Bronchial epithelial cell (primary cell): Measurements from ENCODE around the gene ABCA2. TPM values are rescaled to one million over a fixed set of nuclear protein-coding genes. Genes with fewer than 3 reads are reported as not detected.

Source experiments
- DNase-seq: peaks from one replicate; pipeline ENCODE4 v3.0.0-alpha.2; 2010; ENCODE audit warnings: low read depth
- FAIRE-seq: peaks from 2 replicates; lab custom pipeline; 2011; peaks lifted over from hg19 to GRCh38; lab: Jason Lieb, UNC
- H3K27me3 ChIP-seq: 2 replicates; pipeline ENCODE4 v1.5.1; 2011; ENCODE audit warnings: low read length; ENCODE audit not compliant: control insufficient read depth, insufficient read depth
- H3K36me3 ChIP-seq: 2 replicates; pipeline ENCODE4 v1.5.1; 2011; ENCODE audit warnings: low read length; ENCODE audit not compliant: control insufficient read depth, insufficient read depth
- H3K4me3 ChIP-seq: 2 replicates; pipeline ENCODE4 v1.5.1; 2011; ENCODE audit warnings: mild to moderate bottlenecking, low read depth, low read length, control low read depth
- total RNA-seq: library from RNA; depleted of rRNA; stranded (reverse); fragments of >200 nt; gene quantifications from 2 replicates; pipeline ENCODE4 v1.2.1, GENCODE V29; 2014
- TF ChIP-seq, protein P1 (sequence below): IDR thresholded peaks from 2 replicates; pipeline ENCODE4 v1.5.1; 2011; ENCODE audit warnings: mild to moderate bottlenecking, moderate library complexity, low read length, control low read depth, inconsistent platforms; ENCODE audit not compliant: insufficient read depth, severe bottlenecking

Gene ABCA2
- total RNA-seq, 1 donor from 2014 or later: 5.5 TPM

DNA sequence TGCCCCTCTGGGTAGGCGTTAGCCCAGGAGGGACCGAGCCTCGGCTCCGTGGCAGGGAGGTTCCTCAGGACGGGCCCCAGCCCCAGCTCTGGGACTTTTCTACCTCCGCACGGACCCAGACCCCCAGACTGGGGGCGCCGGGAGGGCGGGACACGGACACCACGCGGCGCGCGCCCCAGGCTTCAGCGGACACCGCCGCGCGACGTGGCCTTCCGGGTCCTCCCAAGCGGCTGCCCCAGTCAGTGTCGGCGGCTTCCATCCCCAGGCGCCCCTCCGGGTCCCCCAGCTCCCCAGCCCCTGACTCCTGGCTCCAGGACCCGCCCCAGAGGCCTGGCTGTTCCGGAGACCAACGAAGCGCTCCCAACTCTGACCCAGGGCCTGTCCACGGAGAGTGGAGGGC lies 42.2 kb downstream of the ABCA2 start:
- no peak for FAIRE-seq
- no peak for DNase-seq
- TF ChIP-seq, protein P1, sequence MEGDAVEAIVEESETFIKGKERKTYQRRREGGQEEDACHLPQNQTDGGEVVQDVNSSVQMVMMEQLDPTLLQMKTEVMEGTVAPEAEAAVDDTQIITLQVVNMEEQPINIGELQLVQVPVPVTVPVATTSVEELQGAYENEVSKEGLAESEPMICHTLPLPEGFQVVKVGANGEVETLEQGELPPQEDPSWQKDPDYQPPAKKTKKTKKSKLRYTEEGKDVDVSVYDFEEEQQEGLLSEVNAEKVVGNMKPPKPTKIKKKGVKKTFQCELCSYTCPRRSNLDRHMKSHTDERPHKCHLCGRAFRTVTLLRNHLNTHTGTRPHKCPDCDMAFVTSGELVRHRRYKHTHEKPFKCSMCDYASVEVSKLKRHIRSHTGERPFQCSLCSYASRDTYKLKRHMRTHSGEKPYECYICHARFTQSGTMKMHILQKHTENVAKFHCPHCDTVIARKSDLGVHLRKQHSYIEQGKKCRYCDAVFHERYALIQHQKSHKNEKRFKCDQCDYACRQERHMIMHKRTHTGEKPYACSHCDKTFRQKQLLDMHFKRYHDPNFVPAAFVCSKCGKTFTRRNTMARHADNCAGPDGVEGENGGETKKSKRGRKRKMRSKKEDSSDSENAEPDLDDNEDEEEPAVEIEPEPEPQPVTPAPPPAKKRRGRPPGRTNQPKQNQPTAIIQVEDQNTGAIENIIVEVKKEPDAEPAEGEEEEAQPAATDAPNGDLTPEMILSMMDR: no peak
- H3K27me3 ChIP-seq: peaks cover 10% of the 10 kb centered on the region
- H3K36me3 ChIP-seq: no peaks in the 10 kb centered on the region
- H3K4me3 ChIP-seq: no peak overlapping the region

DNA sequence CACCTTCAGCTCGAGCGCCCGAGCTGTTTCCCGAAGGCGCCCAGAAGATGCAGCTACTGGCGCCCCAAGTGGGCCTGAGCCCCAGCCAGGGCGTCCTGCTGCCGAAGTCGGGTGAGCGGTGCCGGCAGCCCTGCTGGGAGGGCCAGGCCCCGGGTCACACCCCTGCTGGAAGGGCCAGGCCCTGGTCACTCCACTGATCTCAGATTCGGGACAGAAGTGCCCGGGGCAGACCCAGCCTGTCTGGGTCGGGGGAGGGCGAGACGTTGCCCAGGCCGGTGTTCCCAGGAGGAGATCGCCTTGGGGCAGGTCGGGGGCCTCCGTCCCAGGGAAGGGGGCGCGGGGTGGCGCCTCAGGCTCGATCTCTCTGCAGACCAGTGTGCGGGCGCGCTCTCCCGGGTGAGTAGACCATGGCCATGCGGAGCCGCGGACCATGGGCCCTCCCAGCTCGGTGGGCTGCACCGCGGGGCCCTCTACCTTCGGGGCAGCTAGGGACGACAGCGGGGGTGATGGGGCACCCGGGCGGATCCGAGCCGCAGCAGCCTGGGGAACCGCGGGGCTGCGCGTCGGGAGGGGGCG lies 42.9 kb downstream of the ABCA2 start:
- Histone ChIP-seq H3K4me3 (no peak overlapping the region), H3K36me3 (no peaks in the 10 kb centered on the region), H3K27me3 (peaks cover 10% of the 10 kb centered on the region)
- DNase-seq: no peak
- TF ChIP-seq, protein P1: no peak
- no peak for FAIRE-seq

DNA sequence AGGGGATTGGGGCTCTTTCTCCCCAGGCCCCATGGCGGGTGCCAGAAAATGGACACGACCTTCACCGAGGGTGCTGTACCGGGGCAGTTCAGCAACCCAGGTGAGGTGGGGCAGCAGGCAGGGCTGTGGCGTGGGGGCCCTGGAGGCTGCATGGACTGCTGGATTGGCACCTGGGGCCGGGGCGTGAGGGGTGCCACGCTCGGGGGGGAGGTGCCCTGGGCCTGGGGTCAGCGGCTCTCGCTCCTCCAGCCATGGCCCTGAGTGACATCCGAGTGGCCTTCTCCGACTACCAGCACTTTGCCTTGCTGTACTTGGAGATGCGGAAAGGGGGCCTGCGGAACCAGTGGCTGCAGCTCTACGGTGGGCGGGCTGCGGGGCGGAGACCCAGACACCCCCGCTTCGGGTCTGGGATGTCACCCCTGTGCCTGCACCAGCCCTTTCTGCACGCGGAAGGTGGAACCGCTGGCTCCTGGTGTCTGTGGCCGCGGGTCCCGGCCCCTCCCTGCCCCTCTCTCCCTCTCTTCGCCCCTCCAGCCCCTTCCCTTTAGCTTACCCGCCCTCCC lies 43.5 kb downstream of the ABCA2 start:
- FAIRE-seq (no peak), DNase-seq (no peak)
- Histone ChIP-seq H3K36me3 (no peaks in the 10 kb centered on the region), H3K4me3 (no peak overlapping the region), H3K27me3 (peaks cover 10% of the 10 kb centered on the region)
- TF ChIP-seq, protein P1: no peak

- Histone ChIP-seq H3K36me3 (no peaks in the 10 kb centered on the region), H3K27me3 (peaks cover 10% of the 10 kb centered on the region), H3K4me3 (no peak overlapping the region)
- no peak for DNase-seq
- FAIRE-seq: peak; percentile 95
- TF ChIP-seq, protein P1: no peak
Observed at GRCh38 chr9:136983656-136984314, 44.3 kb downstream of the ABCA2 start.

GRCh38 chr9:136983167-136983566 lies 44.9 kb downstream of the ABCA2 start:
- DNase-seq: no peak
- TF ChIP-seq, protein P1: no peak
- Histone ChIP-seq H3K36me3 (no peaks in the 10 kb centered on the region), H3K27me3 (peaks cover 10% of the 10 kb centered on the region), H3K4me3 (no peak overlapping the region)
- FAIRE-seq: no peak
